Mesenchymal stem cell (in vitro differentiated cells and primary cell): ENCODE results near the gene PSG6.
"Not testable (repeated sequence)": the region's sequence is repeated elsewhere in the genome, so short reads cannot be mapped to it uniquely, and the experiment has no call there.

Experiments used
- DNase-seq: peaks from one replicate; pipeline ENCODE4 v3.0.0-alpha.2; 2013
- H2AFZ ChIP-seq: one replicate; pipeline ENCODE4 v1.6.1; 2013; ENCODE audit warnings: low read depth, mild to moderate bottlenecking, control low read depth, inconsistent platforms, low read length, moderate library complexity
- H2AK5ac ChIP-seq: 2 replicates; pipeline ENCODE4 v1.6.1; 2013; ENCODE audit warnings: low read length, moderate library complexity, mild to moderate bottlenecking, inconsistent platforms; ENCODE audit not compliant: severe bottlenecking
- H2BK120ac ChIP-seq: one replicate; pipeline ENCODE4 v1.6.1; 2013; ENCODE audit warnings: low read depth, mild to moderate bottlenecking, inconsistent platforms, low read length, moderate library complexity
- H2BK12ac ChIP-seq, 2 experiments: one replicate each; pipeline ENCODE4 v1.6.1; 2013; ENCODE audit warnings: inconsistent platforms in 2 of 2, low read length in 2 of 2, mild to moderate bottlenecking in 2 of 2, moderate library complexity in 2 of 2, control low read depth in 1 of 2
- H2BK15ac ChIP-seq: one replicate; pipeline ENCODE4 v1.6.1; 2013; ENCODE audit warnings: mild to moderate bottlenecking, low read depth, inconsistent platforms; ENCODE audit not compliant: poor library complexity, severe bottlenecking
- H2BK5ac ChIP-seq: 2 replicates; pipeline ENCODE4 v1.6.1; 2013; ENCODE audit warnings: low read depth, mild to moderate bottlenecking, low read length, control low read depth, inconsistent platforms; ENCODE audit not compliant: poor library complexity, severe bottlenecking
- H3K14ac ChIP-seq, 2 experiments: one replicate each; pipeline ENCODE4 v1.6.1; 2013; ENCODE audit warnings: inconsistent platforms in 2 of 2, low read length in 2 of 2, control low read depth in 1 of 2, mild to moderate bottlenecking in 1 of 2, moderate library complexity in 1 of 2
- H3K18ac ChIP-seq, 2 experiments: one replicate each; pipeline ENCODE4 v1.6.1; 2013; ENCODE audit warnings: inconsistent platforms in 2 of 2, low read length in 2 of 2, control low read depth in 1 of 2, low read depth in 1 of 2, mild to moderate bottlenecking in 1 of 2
- H3K23ac ChIP-seq, 2 experiments: one replicate each; pipeline ENCODE4 v1.6.1; 2013; ENCODE audit warnings: inconsistent platforms in 2 of 2, low read length in 2 of 2, mild to moderate bottlenecking in 2 of 2, moderate library complexity in 2 of 2, control low read depth in 1 of 2
- H3K27ac ChIP-seq: 2 replicates; pipeline ENCODE4 v1.5.1; 2013; ENCODE audit warnings: mild to moderate bottlenecking, moderate library complexity, low read length, control low read depth, inconsistent platforms; ENCODE audit not compliant: poor library complexity, severe bottlenecking
- H3K27me3 ChIP-seq, 2 experiments: 2 replicates each; pipeline versions ENCODE4 v1.6.1 to v1.7.0; 2013; ENCODE audit warnings: low read length in 2 of 2, mild to moderate bottlenecking in 2 of 2, moderate library complexity in 2 of 2, control low read depth in 1 of 2, inconsistent platforms in 1 of 2; ENCODE audit not compliant: control insufficient read depth in 1 of 2, insufficient read depth in 1 of 2
- H3K36me3 ChIP-seq, 2 experiments: 2 replicates each; pipeline versions ENCODE4 v1.6.1 to v1.7.0; 2013; ENCODE audit warnings: low read length in 2 of 2, control low read depth in 1 of 2, inconsistent platforms in 1 of 2, low read depth in 1 of 2, mild to moderate bottlenecking in 1 of 2; ENCODE audit not compliant: insufficient read depth in 2 of 2, control insufficient read depth in 1 of 2
- H3K4ac ChIP-seq, 2 experiments: one replicate each; pipeline ENCODE4 v1.6.1; 2013; ENCODE audit warnings: inconsistent platforms in 2 of 2, low read length in 2 of 2, mild to moderate bottlenecking in 2 of 2, moderate library complexity in 2 of 2, control low read depth in 1 of 2, low read depth in 1 of 2
- H3K4me1 ChIP-seq: 2 replicates; pipeline ENCODE4 v1.6.1; 2013; ENCODE audit warnings: low read depth, low read length, control low read depth; ENCODE audit not compliant: control insufficient read depth, insufficient read depth
- H3K4me2 ChIP-seq: 2 replicates; pipeline ENCODE4 v1.6.1; 2013; ENCODE audit warnings: low read length, mild to moderate bottlenecking, inconsistent platforms; ENCODE audit not compliant: poor library complexity, severe bottlenecking
- H3K4me3 ChIP-seq, 2 experiments: 2 replicates each; pipeline versions ENCODE4 v1.5.1 to v1.7.0; 2013; ENCODE audit warnings: low read length in 2 of 2, mild to moderate bottlenecking in 2 of 2, control low read depth in 1 of 2, low read depth in 1 of 2; ENCODE audit not compliant: insufficient read depth in 1 of 2
- H3K79me1 ChIP-seq: replicated peaks from 2 replicates; pipeline ENCODE4 v1.6.1; 2013; ENCODE audit warnings: mild to moderate bottlenecking, control low read depth, low read length, inconsistent platforms; ENCODE audit not compliant: poor library complexity, severe bottlenecking
- H3K9ac ChIP-seq: 2 replicates; pipeline ENCODE4 v1.7.0; 2013; ENCODE audit warnings: mild to moderate bottlenecking, low read length, moderate library complexity
- H3K9me3 ChIP-seq: 2 replicates; pipeline ENCODE4 v1.7.0; 2013; ENCODE audit warnings: mild to moderate bottlenecking, low read length; ENCODE audit not compliant: control insufficient read depth
- H4K8ac ChIP-seq: one replicate; pipeline ENCODE4 v1.6.1; 2013; ENCODE audit warnings: inconsistent platforms, mild to moderate bottlenecking, low read length, moderate library complexity
- H4K91ac ChIP-seq: one replicate; pipeline ENCODE4 v1.6.1; 2013; ENCODE audit warnings: mild to moderate bottlenecking, low read length, inconsistent platforms
- whole genome bisulfite sequencing: methylation state at CpG from one replicate; pipeline ENCODE4 v1.1.7; 2013; ENCODE audit warnings: mixed read lengths; 5-methylcytosine and 5-hydroxymethylcytosine counted together

The PSG6 gene

DNA sequence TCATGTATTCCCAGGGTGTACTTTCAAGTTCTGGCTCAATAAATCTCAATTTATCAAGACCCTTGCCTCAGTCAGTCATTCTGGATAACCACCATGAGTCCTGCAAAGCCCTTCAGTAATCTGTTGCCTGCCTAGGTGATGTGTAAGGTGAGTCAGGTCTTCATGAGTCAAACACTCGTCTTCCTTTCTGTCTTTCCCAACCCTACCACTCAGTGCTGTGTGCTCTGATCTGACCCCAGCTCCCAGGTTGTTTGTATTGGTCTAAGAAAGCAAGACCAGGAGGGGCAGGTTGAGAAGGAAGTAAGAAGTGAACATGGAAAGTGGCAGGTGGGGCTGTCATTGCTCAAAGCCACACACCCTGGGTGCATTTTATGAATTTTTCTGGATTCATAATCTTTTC is 20.0 kb downstream of the PSG6 start:
- H2AFZ ChIP-seq, DNase-seq, H2BK5ac ChIP-seq, H3K27me3 ChIP-seq, H3K79me1 ChIP-seq, H3K27ac ChIP-seq, H4K91ac ChIP-seq, H3K4me3 ChIP-seq, H3K14ac ChIP-seq, H3K18ac ChIP-seq, H3K4me1 ChIP-seq, H2AK5ac ChIP-seq, H2BK15ac ChIP-seq, H3K9ac ChIP-seq, H2BK12ac ChIP-seq, H3K23ac ChIP-seq, H3K4me2 ChIP-seq, H3K36me3 ChIP-seq, H3K4ac ChIP-seq, H2BK120ac ChIP-seq, H3K9me3 ChIP-seq, H4K8ac ChIP-seq: not testable (repeated sequence)
- WGBS: no CpG with 5 or more reads among the region's 1 CpG

DNA sequence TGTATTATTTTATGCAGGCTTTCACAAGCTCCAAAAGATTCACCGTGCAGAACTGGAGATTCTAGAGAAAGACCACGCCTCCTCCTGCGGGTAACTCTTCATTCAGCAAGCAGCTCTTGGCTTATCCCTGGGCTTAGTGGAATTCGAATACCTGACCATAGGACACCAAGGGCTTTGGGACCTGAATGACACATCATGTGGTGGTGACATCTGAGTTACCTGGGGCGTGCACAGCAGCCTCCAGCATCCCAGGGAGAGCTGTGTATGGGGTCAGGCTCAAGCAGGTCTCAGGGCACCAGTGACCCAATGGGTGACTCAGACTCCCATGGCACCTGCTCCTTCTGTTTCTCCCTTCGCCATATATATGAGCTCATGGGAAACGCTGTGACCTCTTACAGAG is 27.2 kb downstream of the PSG6 start:
- not testable (repeated sequence) for H2BK15ac ChIP-seq, H2BK120ac ChIP-seq, H3K4ac ChIP-seq, H3K27me3 ChIP-seq, H3K9me3 ChIP-seq, H3K36me3 ChIP-seq, DNase-seq, H3K79me1 ChIP-seq, H3K4me1 ChIP-seq, H3K4me2 ChIP-seq, H2BK5ac ChIP-seq, H3K14ac ChIP-seq, H2AFZ ChIP-seq, H3K23ac ChIP-seq, H4K91ac ChIP-seq, H3K27ac ChIP-seq, H3K9ac ChIP-seq, H2BK12ac ChIP-seq, H3K18ac ChIP-seq, H3K4me3 ChIP-seq, H2AK5ac ChIP-seq, H4K8ac ChIP-seq
- WGBS: 68% methylated on average over 6 of the region's 7 CpGs

DNA sequence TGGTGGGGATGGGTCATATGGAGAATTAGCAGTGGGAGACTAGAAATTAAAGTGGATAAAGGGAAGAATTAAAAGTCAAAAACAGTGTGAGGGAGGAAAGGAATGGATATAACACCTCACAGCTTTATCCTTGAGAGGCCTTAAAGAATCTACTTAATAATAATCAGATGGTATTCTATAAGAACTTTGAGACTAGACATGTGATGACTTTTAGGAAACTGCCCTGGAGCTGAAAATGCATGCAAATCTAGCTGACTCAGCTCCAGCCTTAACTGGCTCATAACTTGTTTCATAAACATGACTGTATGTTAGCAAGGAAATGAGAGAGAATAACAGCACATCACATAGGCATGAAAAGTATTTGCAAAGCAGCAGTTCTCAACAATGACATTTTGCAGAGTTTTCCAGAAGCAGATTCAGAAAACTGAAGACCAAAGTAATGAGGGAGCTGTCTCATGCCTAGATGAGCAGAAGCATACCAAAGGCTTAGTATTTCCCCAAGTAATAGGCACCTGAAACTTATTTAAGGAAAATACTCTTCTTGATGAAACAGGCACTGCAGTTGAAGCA is 29.7 kb downstream of the PSG6 start:
- H3K4me2 ChIP-seq, H4K8ac ChIP-seq, H3K14ac ChIP-seq, H2BK12ac ChIP-seq, H3K9me3 ChIP-seq, H3K36me3 ChIP-seq, H2AFZ ChIP-seq, H3K23ac ChIP-seq, H3K79me1 ChIP-seq, H4K91ac ChIP-seq, H2AK5ac ChIP-seq, H3K27ac ChIP-seq, H3K27me3 ChIP-seq, H3K18ac ChIP-seq, H3K4me3 ChIP-seq, H2BK5ac ChIP-seq, DNase-seq, H2BK120ac ChIP-seq, H3K4me1 ChIP-seq, H3K4ac ChIP-seq, H2BK15ac ChIP-seq: not testable (repeated sequence)
- H3K9ac ChIP-seq: peak overlapping the region; percentile 55

DNA sequence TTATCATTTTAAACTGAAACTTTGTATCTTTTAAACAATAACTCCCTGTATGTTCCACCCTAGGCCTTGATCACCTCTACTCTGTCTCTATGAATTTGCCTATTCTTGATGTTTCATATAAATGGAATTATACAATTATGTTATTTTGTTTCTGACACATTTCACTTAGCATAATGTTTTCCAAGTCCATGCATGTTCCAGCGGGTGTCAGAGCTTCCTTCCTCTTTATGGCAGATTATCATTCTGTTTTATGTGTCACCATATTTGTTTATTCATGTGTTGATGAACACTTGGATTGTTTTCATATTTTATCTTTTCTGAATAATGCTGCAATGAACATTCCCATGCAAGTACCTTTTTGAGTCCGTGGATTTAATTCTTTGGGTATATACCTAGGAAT is 35.0 kb downstream of the PSG6 start:
- H3K4me3 ChIP-seq, H3K23ac ChIP-seq, H3K4me1 ChIP-seq, H3K4me2 ChIP-seq, DNase-seq, H3K4ac ChIP-seq, H2BK12ac ChIP-seq, H4K91ac ChIP-seq, H2AFZ ChIP-seq, H3K79me1 ChIP-seq, H3K14ac ChIP-seq, H3K27me3 ChIP-seq, H3K27ac ChIP-seq, H2BK120ac ChIP-seq, H3K36me3 ChIP-seq, H4K8ac ChIP-seq, H3K9ac ChIP-seq, H3K18ac ChIP-seq, H2AK5ac ChIP-seq, H3K9me3 ChIP-seq, H2BK5ac ChIP-seq, H2BK15ac ChIP-seq: not testable (repeated sequence)
- WGBS: no CpG with 5 or more reads among the region's 2 CpGs
